Activated CD4-positive, alpha-beta T cell treated with anti-CD3 and anti-CD28 coated beads, Interleukin-2, Interleukin-4, amounts not matched to agents 100 ng/mL and 50 ng/mL, durations not matched to agents 16 hours and 8 hours (primary cell): ENCODE measurements around the gene ANKRD53.

Experiments
- DNase-seq: peaks from one replicate; pipeline ENCODE4 v3.0.0-alpha.2; 2020; ENCODE audit warnings: low spot score

Gene ANKRD53, protein sequence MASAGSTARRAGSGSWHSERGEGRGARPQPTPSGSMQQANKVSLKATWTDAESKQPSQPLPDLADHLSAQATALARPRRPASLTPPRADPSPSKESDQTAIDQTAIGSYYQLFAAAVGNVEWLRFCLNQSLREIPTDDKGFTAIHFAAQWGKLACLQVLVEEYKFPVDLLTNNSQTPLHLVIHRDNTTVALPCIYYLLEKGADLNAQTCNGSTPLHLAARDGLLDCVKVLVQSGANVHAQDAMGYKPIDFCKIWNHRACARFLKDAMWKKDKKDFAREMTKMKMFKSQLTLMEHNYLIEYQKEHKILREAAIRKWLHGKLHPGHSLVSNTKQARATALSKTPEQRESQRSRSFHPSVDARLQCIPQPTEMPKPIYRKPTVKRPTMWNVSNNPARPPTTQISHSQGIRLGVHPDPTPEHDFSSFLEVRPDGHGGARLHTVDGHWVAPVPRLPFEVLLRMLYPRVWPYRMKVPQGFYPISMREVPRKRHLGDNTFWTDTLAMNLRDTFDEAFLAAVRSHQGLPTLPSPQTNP

DNA sequence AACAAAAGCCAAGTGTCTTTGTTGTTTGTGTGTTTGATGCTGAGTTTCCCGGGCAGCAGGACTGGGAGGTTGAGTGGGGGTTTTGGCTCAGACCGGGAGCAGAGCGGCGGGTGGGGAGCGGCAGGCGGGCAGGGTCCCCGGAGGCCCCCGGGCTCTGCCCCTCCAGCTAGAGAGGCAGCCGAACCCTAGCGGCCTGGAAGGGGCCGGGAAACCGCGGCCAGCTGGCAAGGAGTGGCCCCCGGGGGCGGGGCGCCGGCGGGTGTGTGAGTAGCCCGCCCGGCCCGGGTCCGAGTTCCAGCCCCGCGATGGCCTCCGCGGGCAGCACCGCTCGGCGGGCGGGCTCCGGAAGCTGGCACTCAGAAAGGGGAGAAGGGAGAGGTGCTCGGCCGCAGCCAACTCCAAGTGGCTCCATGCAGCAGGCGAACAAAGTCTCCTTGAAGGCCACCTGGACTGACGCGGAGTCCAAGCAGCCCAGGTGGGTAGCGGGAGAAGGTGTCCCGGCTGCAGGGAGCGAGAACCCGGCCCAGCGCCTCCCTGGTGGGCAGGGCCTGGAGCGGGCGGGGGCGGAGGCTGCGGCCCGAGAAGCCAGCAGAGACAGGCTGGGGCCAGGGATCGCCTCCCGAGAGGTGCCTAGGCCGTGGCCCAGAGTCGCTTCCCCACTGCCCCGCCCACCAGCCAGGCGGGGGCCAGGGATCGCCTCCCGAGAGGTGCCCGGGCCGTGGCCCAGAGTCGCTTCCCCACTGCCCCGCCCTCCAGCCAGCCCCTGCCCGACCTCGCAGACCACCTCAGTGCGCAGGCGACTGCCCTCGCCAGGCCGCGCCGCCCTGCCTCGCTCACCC is at the start of gene ANKRD53:
TSS of gene ANKRD53 (plus strand) at position 290 of the 839 bp plus-strand sequence. CDS start at position 306, 16 bp downstream.
- DNase-seq = no peak

DNA sequence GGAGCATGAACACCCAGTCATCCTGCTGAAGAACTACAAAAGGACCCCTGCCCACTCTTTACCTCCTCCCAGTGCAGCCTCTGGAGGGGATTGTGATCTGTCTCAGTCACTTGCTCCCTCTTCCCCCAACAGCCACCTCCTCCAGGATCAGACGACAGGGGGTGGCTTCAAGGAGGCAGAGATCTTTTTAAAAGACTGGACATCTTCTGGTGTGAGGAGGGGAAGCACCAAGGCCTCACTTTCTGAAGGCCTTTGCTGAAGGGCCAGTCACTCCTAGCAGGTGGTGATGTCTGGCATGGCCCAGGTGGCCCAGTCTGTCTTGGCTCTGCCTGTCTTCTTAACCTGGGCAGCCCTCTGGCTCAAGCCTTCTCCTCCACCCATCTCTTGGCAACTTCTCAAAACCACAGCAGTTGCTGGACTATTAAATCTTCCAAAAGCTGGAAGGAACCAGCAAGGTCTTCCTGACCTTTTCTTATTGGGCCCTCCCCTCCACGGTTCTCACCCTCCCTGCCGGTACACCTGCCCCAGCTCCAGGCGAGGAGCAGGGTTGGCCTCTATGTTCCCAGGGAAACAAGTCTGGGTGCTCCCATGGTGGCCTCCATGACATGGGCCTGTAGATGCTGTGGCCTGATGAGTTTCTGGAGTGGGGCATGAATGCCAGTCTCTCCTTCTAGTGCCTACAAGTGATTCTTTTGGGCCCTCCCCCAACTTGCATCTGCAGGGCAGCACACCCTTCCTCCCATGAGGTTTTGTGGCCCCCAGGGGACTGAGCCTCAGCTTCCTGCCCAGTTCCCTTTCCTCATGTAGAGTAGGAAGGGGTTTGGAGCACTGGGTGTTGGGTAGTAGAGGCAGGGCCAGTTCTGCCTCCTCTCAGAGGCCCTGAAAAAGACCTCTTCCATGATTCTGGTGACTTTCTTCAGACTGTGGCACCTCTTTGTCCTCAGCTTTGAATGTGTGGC is 47.8 kb upstream of the ANKRD53 start:
- no peak for DNase-seq

DNA sequence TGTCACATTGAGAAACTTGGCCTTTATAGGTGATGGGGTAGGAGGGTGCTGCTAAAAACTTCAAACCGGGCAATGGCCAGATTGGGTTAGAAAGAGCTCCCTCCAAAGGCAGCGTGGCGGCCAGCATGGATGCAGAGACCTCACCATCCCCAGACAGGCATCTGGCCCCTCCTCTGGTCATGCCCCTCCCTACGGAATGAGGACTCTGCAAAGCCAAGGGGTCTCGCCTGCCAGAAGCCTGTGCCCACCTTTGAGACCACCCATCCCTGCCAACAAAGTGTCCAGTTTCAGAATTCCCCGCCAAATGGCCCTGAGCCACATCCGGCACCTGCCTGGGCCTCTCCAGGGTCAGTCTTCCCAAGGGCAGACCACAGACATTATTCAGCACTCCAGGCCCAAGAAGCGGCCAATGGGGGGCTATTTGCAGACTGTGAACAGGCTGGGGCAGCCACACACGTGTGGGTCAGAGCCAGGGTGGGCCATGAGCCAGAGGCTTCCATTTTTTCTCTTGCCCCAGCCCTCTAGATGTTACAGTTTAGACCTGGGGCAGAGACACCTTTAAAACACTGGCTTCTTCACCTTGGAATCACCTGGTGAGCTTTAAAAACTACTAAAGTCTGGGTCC is 46.9 kb upstream of the ANKRD53 start:
- no peak for DNase-seq

DNA sequence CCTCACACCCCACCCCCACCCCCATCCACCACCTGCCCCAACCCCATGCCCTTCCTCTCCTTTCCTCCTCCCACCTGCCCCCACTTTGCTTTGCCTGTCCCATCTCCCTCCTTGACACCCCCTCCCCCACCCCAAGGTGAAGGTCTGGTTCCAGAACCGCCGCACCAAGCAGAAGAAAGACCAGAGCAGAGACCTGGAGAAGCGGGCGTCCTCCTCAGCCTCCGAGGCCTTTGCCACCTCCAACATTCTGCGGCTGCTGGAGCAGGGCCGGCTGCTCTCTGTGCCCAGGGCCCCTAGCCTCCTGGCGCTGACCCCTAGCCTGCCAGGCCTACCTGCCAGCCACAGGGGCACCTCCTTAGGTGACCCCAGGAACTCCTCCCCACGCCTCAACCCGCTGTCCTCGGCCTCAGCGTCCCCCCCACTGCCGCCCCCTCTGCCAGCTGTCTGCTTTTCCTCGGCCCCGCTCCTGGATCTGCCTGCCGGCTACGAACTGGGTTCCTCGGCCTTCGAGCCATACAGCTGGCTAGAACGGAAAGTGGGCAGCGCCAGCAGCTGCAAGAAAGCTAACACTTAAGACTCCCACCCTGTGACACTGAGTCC is 45.7 kb upstream of the ANKRD53 start:
- DNase-seq = no peak

DNA sequence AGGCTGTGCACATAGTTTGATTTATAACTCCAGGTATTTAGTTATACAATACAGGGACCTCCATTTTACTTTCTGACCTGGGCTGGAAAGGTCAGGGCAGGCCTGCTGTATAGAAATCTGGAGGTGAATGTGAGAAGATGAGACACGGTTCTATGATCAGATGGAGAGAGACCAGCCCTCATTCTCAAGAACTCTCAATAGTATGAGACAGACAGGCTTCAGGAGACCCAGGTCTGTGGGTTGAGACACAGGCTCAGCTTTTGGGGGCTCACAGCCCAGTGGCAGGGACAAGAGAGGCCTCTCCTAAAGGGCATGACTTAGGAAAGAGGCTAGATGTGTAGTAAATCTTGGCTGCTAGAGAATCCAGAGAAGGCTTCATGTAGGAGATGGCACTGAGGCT is 43.4 kb upstream of the ANKRD53 start:
- no peak for DNase-seq

DNA sequence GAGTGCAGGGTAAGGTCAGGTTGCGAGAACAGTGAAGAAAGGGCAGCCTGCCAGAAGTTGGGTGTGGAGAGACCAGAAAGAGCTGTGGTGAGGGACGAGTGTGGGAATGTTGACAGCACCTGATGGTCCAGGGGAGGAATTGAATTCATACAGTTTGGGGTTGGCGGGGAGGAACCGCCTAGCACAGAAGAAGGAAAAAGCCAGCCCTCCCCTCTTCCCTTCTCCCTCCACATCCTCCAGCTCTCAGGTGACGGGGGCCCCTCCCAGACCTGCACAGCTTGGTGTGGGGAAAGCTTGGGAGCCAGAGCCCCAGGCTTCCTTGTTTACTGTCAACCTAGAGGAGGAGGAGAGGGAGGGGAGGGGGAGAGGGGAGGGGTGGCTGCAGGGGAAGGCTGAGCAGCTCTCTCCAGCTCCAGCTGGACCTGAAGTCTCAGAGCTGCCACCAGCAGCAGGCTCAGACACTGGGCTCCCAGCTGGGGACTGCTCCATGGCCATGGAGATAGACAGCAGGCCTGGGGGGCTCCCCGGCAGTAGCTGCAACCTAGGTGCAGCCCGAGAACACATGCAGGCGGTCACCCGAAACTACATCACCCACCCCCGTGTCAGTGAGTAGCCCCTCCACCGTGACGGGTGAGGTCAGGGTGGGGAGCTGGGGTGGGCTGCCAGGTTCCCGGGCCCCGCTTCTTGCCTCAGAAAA is 42.8 kb upstream of the ANKRD53 start, which contains the start of gene ATP6V1B1:
TSS of gene ATP6V1B1 (plus strand) at position 433 of the 697 bp plus-strand sequence. CDS start at position 488, 55 bp downstream.
- no peak for DNase-seq

DNA sequence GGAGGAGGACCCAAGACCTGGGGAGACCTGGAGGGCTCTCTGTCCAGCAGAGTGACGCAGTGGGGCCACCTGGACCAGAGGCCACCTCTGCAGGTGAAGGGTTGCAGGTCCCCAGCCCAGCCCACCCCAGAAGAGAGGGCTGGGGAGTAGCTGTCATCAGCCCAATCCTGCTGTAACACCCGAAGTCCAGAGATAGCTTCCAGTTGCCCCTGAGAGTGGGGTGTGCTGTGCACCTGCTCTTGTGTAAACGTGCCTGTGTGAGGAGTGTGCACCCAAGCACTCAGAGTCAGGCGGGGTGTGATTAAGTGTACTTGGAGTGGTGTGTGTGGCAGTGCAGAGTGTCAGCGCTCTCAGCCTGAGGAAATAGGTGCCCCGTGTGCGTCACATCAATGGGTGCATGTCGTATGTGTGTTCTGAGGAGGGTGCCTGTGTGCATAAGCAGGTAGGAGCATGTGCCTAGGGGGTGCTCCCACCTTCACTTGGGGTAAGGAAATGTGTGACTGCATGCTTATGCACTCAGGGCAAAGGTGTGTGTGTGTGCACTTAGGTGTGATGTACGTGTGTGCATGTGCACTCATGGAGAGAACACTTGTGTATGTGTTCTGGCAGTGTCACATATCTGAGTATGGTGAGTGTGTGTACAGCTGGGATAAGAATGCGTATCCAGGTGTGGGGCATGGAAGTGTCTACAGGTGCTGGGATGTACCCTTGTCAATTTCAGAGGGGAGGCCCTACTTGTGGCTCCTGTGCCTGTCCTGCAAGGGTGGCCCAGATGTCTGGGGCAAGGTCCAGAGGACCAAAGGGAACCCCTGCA is 42.1 kb upstream of the ANKRD53 start:
- DNase-seq = no peak

DNA sequence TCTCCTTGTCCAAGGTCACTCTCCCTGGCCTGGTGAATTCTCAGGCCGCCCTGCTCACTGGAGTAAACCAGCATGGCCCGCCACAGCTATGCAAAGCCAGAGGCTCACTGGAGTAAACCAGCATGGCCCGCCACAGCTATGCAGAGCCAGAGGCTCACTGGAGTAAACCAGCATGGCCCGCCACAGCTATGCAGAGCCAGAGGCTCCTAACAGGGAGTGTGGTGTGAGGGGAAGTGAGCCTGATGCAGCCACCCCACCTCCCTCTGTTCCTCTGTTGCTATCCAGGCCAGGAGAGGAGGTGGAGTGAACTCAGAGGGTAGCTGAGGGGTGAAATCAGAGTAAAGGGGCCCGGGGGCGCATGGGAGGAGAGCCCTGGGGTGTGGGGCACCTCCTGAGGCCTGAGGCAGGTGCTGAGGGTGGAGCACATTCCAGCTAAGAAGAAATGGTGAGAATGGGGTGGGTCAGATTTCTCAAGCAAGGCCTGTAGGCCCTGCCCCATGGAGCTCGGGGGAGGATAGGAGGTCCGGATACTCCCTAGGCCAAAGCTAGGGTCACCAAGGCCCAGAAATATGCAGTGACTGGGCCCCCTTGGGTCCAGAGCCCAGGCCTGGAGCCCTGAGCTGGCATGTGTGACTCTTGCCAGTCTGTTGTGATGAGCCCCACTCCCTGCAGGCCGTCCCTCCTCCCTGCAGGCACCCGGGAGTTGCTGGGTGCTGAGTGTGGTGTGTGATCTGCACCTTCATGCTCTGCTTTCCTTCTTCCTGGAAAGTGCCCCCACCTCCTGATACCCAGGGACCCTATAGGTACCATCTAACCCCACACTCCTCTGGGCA is 41.2 kb upstream of the ANKRD53 start:
- no peak for DNase-seq

DNA sequence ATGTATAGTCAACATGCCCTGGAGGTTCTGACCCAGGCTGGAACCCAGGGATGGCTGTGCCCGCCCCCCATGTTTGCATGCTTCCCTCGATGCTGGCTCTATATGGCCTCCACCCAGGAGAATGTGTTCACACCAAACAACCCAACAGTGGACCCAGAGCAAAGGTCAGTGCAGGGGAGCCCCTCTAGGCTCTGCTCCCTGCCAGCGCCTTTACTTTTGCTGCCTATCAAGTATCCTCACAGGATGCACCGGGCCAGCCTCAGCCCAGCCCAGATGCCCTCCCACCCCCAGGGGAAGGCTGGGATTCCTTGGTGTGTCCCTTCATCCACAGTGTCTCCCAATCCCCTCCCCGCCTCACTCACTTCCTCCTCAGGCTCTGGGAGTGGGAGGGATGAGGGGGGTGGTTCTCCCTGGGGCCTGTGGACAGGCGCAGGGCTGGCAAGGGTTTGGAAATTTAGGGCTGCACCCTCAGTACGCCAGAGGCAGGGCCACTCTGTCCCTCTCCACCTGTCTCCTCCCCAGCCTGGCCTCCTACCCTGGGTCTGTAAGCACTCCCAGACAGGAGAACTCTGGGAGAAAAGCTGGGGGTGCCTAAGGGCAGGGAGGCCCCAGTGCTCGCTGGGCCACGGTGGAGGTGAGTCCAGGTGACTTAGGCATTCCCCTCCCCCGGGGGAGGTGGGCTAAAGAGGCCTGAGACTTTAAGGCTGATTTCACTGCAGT is 40.4 kb upstream of the ANKRD53 start:
- DNase-seq = no peak

DNA sequence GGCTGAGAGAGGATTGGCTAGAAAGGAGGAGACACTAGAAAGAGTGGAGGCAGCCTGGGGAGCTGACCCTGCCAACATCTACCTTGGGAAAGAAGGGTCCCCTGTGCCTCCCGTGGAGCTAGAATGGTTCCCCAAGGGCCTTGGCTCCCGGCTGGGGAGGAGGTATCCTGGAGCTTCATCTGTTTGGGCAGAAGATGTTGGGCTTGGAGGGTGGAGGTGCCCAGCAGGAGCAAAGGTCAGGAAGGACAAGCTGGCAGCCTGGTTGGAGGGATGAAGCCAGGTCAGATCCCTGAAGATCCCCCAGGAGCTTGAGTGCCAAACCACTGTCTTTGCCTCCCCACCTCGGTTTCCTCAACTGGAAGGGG is 39.9 kb upstream of the ANKRD53 start:
- DNase-seq = no peak

DNA sequence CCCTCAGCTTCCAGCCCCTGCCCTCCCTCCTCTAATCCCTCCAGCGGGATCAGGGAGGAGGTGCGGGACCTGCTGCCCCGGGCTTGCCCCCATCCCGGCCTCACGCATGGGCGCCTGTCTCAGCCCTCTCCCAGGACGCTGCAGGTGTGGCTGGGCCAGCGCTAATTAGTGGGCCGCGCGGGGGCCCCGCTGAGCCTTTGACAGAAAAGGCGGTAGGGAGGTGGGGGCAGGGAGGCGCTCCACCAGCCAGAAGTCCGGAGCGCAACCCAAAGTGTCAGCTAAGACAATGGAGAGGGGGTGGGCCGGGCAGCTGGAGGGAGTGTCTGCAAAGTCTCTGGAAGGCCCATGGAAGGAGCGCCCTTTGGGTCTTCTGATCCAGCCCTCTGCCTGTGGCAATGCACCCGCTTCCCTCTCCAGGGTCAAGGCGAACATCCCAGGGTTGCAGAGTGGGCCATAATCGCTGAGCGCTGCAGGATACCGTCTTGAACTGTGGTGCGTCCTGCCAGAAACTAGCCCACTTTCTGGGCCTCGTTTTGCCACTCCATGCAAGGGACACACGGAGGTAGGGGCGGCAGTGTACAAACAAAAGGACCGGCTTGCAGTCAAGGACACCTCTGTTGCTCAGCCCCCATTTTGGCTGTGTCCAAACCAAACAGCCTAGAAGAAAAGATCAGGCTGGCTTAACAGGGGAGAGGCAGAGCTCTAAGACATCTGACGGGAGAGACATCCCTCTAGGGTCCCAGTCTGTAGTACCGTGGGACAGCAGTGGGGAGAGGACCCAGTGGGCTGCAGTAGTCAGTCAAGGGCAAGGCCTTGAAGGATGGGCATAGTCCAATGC is 39.2 kb upstream of the ANKRD53 start:
- no peak for DNase-seq

DNA sequence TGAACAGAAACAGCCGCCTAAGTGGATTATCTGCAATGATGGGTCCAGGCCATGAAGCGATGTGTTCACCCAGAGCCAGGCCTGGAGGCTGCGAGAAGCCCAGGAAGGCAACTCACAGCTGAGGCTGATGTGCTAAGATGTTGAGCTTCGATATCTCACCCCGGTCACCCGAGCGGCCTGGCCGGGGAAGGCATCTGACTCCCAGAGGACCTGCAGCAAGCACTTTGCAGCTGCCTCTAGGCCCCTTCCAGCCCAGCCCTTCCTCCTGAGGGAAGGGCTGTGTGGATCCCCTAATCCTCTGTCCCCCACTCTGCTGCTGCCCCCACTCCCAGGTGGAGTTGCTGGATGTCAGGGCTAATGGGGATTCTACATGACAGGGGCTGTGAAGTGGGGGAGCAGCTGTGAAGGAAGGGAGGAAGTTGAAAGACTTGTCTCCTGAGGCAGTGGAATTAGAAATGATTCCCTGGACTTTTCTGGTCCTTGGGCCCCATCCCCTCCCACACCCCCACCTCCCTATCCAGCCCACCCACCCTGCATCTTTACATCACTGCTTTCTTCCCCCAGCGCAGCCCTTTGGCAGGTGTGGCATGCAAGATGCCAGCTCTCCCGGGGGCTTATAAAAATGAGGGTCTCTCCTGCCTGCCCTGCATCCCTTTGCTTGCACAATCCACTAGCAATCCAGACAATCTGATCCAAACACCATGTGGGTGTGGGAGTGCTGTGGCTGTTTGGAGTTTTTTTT is 38.4 kb upstream of the ANKRD53 start:
- DNase-seq = no peak

DNA sequence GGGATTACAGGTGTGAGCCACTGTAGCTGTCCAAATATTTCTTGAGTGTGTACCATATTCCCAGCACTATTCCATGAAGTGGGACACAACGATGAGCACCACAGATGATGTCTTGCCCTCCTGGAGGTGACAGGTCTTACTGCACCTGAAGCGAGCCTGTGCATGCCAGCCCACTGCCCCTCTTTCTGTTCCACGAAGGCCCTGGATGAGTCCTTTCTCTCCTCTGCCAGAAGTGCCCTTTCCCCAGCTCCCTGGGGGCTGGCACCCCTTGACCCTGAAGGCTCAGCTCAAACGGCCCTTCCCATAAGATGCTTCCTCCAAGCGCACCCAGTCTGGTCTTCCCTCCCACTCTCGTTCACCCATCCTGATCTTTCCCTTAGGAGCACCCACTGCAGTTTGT is 37.2 kb upstream of the ANKRD53 start:
- DNase-seq = no peak

DNA sequence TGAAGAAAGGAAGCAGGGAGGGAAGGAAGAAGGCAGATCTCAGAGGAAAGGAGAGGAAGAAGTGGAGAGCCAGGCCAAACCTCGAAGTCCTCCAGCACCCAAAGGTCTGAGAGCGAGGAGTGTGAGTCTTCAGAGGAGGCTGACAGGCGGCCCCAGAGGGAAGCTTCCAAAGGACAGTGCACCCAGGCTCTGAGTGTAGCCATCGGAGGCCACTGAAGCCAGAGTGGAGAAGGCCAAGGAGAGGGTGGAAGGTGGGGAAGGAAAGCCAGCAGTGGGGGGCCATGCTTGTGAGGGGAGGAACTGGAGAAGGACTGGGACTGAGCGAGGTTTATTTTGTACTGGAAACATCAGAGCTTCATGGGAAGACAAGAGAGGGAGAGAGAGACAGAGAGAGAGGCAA is 36.7 kb upstream of the ANKRD53 start:
- no peak for DNase-seq

DNA sequence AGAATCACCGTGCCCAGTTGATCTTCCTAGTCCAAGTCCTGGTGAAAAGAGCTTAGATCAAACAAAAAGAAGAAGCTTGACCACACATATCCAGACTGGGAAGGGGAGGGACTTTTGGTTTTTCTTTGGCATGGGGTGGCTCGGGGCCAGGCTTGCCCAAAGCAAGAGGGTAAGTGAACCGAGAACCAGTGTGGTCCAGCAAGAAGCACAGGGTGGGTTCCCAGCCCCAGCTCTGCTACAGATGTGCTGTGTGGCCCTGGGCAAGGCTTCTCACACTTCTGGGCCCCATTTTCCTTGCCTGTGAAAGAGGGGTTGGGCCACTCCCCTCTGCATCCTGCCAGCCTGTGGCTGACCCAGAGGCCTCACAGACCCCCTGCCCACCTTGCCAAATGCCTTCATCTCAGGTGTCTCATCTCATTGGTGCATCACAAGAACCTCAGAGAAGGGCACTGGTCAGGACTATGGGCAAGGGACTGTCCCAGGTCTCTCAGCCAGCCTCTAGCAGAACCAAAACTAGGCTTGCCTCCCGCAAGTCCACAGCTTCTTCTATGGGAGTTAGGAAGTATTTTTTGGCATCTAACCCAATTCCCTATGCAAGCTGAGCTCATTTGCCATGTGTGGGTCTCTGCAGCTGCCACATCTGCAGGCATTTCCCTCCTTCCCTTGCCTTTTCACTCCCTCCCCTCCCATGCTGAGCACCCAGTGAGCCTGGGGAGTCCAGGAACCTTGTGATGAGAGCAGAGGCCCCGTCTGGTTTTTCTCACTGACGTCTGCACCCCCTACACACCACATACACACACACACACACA is 35.8 kb upstream of the ANKRD53 start:
- DNase-seq = no peak
